Measurements from ENCODE around the gene TEKT5.

Gene TEKT5

DNA sequence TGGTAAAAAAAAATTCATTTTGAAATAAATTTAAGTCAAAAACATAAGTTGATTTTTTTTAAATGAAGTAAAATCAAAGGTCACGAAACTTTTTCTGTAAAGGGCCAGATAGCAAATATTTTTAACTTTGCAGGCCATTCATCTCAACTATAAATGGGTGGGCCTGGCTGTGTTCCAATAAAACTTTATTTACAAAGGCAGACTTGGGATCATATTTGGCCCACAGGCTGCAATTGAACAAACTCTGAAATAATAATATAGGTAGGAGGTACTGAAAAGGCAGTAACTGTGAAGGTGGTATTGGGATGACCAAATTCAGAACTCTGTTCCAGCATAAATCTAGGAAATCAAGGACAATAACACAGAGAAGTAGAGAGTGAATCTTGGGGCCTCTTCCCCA, 102.1 kb downstream of the TEKT5 start:
- TF ChIP-seq, protein P1, sequence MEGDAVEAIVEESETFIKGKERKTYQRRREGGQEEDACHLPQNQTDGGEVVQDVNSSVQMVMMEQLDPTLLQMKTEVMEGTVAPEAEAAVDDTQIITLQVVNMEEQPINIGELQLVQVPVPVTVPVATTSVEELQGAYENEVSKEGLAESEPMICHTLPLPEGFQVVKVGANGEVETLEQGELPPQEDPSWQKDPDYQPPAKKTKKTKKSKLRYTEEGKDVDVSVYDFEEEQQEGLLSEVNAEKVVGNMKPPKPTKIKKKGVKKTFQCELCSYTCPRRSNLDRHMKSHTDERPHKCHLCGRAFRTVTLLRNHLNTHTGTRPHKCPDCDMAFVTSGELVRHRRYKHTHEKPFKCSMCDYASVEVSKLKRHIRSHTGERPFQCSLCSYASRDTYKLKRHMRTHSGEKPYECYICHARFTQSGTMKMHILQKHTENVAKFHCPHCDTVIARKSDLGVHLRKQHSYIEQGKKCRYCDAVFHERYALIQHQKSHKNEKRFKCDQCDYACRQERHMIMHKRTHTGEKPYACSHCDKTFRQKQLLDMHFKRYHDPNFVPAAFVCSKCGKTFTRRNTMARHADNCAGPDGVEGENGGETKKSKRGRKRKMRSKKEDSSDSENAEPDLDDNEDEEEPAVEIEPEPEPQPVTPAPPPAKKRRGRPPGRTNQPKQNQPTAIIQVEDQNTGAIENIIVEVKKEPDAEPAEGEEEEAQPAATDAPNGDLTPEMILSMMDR (IDR thresholded peaks at IDR 0.05; ENCODE audit: low read depth, low read length) = no peak
- no peak for DNase-seq (ENCODE audit: low read depth in 2 of 2)
- no peak overlapping the region for H3K4me3 ChIP-seq (replicated peaks in 1 of 2; ENCODE audit: low read depth in 2 of 2, low read length in 2 of 2)

DNA sequence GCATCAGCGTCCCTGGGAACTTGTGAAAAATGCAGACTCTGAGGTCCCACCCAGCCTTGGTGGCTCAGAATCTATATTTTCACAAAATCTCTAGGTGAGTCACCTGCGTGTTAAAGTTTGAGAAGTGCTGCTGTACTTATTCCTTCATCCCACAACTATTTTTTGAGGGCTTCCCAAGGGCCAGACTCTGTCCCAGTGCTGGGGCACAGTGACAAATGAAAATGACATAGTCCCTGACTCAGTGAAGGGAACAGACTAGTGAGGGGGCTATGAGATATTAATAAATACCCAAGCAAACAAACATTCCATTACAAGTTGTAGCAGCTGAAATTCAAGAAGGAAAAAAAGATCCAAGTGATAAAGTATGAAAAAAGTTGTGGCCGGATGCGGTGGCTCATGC, 104.4 kb downstream of the TEKT5 start:
- DNase-seq (ENCODE audit: low read depth in 2 of 2) = no peak
- TF ChIP-seq, protein P1 (IDR thresholded peaks at IDR 0.05; ENCODE audit: low read depth, low read length) = no peak
- no peak overlapping the region for H3K4me3 ChIP-seq (replicated peaks in 1 of 2; ENCODE audit: low read depth in 2 of 2, low read length in 2 of 2)

DNA sequence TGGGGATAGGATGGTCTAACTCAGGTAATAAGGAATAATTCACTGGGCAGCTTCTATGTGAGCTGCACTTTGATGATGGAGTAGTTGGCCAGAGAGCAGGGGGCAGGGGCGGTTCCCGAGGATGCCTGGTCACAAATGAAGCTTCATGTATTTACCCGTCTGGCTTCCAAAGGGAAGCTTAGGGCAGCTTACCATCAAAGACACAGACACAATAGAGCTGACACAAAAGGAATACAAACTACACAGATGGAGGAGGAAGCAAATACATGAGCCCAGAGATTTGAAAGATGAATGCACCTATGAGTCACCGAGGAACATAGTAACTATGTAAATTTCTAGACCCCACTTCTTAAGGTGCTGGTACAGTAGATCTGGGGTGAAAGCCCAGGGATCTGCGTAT, 105.6 kb downstream of the TEKT5 start:
- TF ChIP-seq, protein P1 (IDR thresholded peaks at IDR 0.05; ENCODE audit: low read depth, low read length) = no peak
- no peak overlapping the region for H3K4me3 ChIP-seq (replicated peaks in 1 of 2; ENCODE audit: low read depth in 2 of 2, low read length in 2 of 2)
- no peak for DNase-seq (ENCODE audit: low read depth in 2 of 2)

DNA sequence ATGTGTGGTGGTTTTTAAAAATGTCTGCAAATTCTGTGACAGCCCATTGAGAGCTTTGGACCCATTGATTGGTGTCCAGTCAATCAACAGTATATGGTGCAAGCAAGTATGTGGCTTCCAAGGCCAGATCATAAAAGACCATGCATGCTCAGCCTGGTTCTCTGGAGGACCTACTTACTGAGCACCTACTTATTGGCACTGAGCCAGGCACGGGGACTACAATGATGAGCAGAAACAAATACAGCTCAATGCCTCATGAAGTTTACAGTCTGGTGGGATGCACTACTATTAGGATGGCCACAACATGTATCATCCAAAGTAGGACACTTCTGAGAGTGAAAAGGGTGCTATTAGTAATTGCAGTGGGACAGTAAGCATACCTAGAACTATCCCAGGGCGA, 107.1 kb downstream of the TEKT5 start:
- no peak for DNase-seq (ENCODE audit: low read depth in 2 of 2)
- no peak overlapping the region for H3K4me3 ChIP-seq (replicated peaks in 1 of 2; ENCODE audit: low read depth in 2 of 2, low read length in 2 of 2)
- TF ChIP-seq, protein P1 (IDR thresholded peaks at IDR 0.05; ENCODE audit: low read depth, low read length) = no peak

DNA sequence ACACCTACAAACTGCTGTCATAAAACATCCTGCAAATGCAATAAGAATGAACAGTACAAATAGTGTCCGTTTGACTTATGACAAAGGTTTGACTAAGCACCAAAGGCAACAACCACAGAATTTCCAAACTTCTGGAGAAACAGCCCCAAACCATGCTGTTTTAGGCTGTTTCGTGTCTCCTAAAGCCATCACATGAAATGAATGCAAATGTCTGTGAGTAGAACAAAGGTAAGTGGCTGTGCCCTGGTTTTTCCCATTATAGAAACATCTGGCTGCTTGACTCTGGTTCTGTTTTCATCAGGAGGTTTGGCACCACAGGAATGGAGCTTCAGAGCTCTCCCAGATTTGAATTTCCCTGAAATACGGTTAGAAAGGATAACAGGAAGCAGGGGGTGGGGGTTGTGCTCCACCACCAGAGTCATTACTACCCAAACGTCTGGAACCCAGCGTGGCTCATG, 109.7 kb downstream of the TEKT5 start:
- TF ChIP-seq, protein P1 (IDR thresholded peaks at IDR 0.05; ENCODE audit: low read depth, low read length) = no peak
- DNase-seq (ENCODE audit: low read depth in 2 of 2) = peak in 1 of 2 donors; percentile 60
- H3K4me3 ChIP-seq (replicated peaks in 1 of 2; ENCODE audit: low read depth in 2 of 2, low read length in 2 of 2) = no peak overlapping the region

DNA sequence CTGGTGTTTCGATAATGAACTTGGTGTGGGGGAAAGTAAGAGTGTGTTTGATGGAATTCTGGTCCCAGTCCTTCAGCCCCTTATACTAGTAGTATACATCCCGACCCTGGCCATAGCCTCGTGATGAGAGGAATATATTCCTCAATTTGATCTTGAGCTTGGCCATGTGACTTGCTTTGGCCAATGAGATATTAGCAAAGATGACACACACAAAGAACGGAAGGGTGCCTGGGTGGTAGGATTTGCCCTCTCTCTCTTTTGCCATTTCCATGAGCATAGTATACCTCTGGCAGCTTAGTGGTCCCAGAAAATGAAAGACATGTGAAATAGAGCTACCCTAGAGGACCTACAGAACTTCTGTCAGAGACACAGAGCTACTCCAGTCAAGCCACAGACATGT, 111.5 kb downstream of the TEKT5 start:
- TF ChIP-seq, protein P1 (IDR thresholded peaks at IDR 0.05; ENCODE audit: low read depth, low read length) = no peak
- no peak for DNase-seq (ENCODE audit: low read depth in 2 of 2)
- no peak overlapping the region for H3K4me3 ChIP-seq (replicated peaks in 1 of 2; ENCODE audit: low read depth in 2 of 2, low read length in 2 of 2)

DNA sequence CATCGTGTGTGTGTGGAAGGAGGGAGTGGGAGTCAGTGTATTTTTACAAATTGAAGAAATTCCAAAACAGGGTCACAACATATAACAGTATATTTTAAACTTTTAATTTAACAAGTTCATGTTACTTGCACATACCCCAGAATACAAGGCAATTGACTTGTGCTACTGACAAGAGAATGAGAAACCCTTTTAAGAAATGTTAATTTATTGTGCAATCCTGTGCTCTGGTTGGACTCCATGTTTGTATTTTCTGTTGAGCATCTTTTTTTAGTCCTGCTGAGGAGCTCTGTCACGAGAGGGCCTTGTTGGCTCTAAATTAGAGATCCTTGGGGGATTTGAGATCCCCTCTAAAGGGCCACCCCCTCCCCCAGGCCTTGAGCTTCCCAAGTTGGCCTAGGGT, 113.2 kb downstream of the TEKT5 start:
- DNase-seq (ENCODE audit: low read depth in 2 of 2) = peak; percentile 27 to 42
- TF ChIP-seq, protein P1 (IDR thresholded peaks at IDR 0.05; ENCODE audit: low read depth, low read length) = no peak
- no peak overlapping the region for H3K4me3 ChIP-seq (replicated peaks in 1 of 2; ENCODE audit: low read depth in 2 of 2, low read length in 2 of 2)
